Hematopoietic multipotent progenitor cell treated with erythropoietin and hydrocortisone succinate and interleukin-3 and kit ligand, for 17 days (in vitro differentiated cells): ENCODE measurements around the gene LRRC37B.
"Not testable (repeated sequence)": the region's sequence is repeated elsewhere in the genome, so short reads cannot be mapped to it uniquely, and the experiment has no call there.

Experiments
- DNase-seq: peaks from one replicate; pipeline ENCODE4 v3.0.0-alpha.2; 2015; ENCODE audit warnings: low spot score

The LRRC37B gene

DNA sequence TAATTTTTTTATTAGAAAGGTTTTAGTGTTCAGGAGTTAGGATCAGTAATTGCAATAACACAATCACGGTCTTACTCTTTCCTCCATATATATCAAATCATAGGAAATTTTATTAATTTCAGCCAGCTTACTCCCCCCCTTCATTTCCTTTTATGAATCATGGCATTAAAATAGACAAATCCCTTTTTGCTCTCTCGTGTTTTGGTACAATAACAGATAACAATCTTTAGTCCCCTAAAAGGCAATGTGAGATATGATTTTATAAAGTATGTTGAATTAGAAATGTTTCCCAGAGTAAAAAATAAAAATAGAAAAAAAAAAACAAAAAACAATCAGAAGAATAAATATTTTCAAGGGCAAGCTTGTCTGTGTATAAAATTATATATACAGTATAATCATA lies 92.5 kb downstream of the LRRC37B start:
- no peak for DNase-seq

DNA sequence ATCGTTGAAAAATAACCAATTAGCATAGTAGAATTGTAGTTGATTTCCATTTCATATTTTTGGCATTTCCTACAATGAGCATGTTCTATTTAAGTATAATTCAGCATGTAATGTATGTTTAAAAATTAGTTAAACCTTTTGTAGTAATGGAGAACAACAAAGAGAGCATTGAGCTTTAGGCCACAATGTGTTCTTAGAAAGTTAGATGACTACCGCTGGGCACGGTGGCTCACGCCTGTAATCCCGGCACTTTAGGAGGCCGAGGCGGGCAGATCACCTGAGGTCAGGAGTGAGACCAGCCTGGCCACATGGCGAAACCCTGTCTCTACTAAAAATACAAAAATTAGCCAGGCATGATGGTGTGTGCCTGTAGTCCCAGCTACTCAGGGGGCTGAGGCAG lies 93.1 kb downstream of the LRRC37B start:
- DNase-seq, result not testable (repeated sequence)

DNA sequence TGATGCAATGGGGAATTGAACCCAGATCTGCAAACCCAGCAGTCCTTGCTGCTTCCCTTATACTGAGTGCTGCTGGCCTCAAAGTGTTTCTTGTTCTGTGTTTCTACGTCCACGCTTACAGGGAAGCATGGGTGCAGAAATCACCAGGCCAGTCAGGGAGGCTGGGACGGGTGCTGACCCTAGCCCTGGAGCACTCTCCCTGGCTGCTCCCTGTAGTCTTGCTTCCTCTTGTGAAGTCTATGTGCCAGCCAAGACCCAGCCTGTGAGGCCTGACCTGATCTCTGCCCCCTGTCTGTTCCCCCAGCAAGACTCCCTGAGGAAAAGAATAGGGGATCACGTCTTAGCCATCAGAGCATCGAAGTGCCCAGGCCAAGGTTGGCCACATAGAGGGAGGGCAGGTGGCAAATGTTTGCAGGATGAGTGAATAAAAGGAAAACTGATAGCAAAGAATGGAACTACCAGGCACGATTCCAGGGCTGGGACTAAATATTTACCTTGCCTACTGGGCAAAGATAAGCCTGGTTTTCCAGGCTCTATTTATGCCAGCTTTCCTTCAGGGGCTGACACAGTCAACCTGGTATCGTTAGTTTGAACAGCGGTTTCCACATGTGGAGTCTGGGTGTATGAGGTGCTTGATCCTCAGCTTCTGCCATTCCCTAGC lies 93.9 kb downstream of the LRRC37B start:
- DNase-seq, result no peak

DNA sequence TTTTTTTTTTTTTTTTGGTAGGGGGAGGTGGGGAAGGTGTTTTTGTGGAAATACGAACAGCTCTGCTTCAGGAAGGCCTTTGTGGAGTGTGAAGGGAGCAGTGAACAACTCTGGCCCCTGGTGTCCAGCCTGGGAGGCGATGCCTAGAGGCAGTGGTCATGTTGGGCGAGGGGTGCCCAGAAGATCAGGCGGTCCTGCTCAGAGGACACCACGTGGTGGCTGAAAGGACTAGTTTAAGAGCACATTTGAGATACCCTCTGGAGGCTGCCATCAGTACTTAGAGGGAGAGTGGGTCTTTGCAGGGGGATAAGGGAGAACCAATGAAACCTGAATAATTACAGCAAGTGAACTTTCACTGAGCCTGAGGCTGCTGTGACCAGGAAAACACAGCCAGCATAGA lies 95.0 kb downstream of the LRRC37B start:
- no peak for DNase-seq

DNA sequence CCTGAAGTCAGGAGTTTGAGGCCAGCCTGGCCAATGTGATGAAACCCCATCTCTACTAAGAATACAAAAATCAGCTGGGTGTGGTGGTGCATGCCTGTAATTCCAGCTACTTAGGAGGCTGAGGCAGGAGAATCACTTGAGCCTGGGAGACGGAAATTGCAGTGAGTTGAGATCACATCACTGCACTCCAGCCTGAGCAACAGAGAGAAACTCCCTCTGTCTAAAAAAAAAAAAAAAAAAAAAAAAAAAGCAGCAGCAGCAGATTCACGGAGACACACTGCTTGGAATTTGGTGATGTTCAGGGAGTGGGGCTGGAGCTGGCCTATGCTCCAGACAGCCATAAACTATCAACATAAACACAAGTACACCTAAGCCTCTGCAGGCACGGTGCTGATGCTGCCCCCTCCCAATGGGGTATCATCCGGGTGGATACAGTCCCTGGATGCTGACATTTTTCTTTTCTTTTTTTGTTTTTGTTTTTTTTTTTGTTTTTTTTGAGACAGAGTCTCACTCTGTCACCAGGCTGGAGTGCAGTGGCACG lies 95.5 kb downstream of the LRRC37B start:
- no peak for DNase-seq
